ENCODE data around the gene NSUN2.

DNA sequence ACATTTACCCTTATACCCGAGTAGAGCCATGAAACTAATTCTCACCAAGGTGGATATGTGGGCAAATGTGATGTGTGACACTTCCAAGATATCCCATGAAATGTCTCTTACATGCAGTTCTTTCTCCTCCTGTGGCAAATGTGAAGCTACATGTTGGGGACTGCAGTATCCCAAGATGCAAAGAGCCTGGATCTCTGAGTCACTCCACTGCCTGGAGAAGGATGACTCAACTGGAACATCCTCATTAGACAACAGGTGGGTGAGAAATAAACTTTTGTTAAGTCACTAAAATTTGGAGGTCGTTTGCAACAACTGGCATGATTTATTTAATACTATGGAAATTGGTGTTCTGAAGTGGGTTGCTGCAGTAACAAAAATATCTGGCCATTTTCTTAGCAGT, 43.9 kb upstream of the NSUN2 start:
- TF ChIP-seq, protein P1, sequence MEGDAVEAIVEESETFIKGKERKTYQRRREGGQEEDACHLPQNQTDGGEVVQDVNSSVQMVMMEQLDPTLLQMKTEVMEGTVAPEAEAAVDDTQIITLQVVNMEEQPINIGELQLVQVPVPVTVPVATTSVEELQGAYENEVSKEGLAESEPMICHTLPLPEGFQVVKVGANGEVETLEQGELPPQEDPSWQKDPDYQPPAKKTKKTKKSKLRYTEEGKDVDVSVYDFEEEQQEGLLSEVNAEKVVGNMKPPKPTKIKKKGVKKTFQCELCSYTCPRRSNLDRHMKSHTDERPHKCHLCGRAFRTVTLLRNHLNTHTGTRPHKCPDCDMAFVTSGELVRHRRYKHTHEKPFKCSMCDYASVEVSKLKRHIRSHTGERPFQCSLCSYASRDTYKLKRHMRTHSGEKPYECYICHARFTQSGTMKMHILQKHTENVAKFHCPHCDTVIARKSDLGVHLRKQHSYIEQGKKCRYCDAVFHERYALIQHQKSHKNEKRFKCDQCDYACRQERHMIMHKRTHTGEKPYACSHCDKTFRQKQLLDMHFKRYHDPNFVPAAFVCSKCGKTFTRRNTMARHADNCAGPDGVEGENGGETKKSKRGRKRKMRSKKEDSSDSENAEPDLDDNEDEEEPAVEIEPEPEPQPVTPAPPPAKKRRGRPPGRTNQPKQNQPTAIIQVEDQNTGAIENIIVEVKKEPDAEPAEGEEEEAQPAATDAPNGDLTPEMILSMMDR (IDR thresholded peaks at IDR 0.05; ENCODE audit: extremely low read depth in 1 of 2, insufficient read depth in 1 of 2, low read depth in 1 of 2, low read length in 2 of 2) = no peak
- TF ChIP-seq JUN (IDR thresholded peaks at IDR 0.05; ENCODE audit: borderline replicate concordance, insufficient read depth, insufficient read length, low read depth) = no peak
- TF ChIP-seq, protein P2, sequence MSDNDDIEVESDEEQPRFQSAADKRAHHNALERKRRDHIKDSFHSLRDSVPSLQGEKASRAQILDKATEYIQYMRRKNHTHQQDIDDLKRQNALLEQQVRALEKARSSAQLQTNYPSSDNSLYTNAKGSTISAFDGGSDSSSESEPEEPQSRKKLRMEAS (IDR thresholded peaks at IDR 0.05; ENCODE audit: insufficient read depth, insufficient read length) = no peak
